Transverse colon (tissue), 4 donors: ENCODE results near the gene LDLRAD4. TPM values are rescaled to one million over a fixed set of nuclear protein-coding genes. Genes with fewer than 3 reads are reported as not detected.

Source experiments
- DNase-seq: peaks from one replicate; pipeline ENCODE4 v3.0.0-alpha.2; 2019
- H3K27ac ChIP-seq, 4 donors: fragments of 200-600 bp; sonication (generic); 2 replicates each; pipeline ENCODE4 v1.5.1; 2016 to 2018; ENCODE audit warnings: inconsistent platforms in 4 of 4
- H3K27me3 ChIP-seq: fragments of 200-600 bp; sonication (generic); 2 replicates; pipeline ENCODE4 v1.5.1; 2017; ENCODE audit warnings: inconsistent platforms
- H3K36me3 ChIP-seq, 4 donors: fragments of 200-600 bp; sonication (generic); 2 replicates each; pipeline ENCODE4 v1.5.1; 2017 to 2019; ENCODE audit warnings: inconsistent platforms in 4 of 4
- H3K4me1 ChIP-seq, 4 donors: fragments of 200-600 bp; sonication (generic); 2 replicates each; pipeline ENCODE4 v1.5.1; 2017 to 2020; ENCODE audit warnings: inconsistent platforms in 4 of 4
- H3K4me3 ChIP-seq, 4 donors: fragments of 200-600 bp; sonication (generic); 1 replicate in 1 of 4; 2 replicates in 3 of 4; pipeline versions ENCODE4 v1.5.1 to v1.6.1; 2017 to 2019; ENCODE audit warnings: inconsistent platforms in 4 of 4
- H3K9me3 ChIP-seq, 2 donors: fragments of 200-600 bp; sonication (generic); 2 replicates each; pipeline ENCODE4 v1.5.1; 2017 to 2019; ENCODE audit warnings: inconsistent platforms in 2 of 2
- EP300 ChIP-seq: sonication (generic); formaldehyde crosslinking; IDR thresholded peaks from one replicate; pipeline ENCODE4 v1.6.1; 2017; ENCODE audit warnings: antibody characterized with exemption, low read depth
- POLR2A ChIP-seq: fragments of 450-650 bp; IDR thresholded peaks from one replicate; pipeline ENCODE4 v1.6.1; 2016; ENCODE audit warnings: antibody characterized with exemption, mild to moderate bottlenecking, moderate library complexity
- POLR2AphosphoS5 ChIP-seq, 3 donors: sonication (generic); formaldehyde crosslinking; IDR thresholded peaks; one replicate each; pipeline ENCODE4 v1.6.1; 2016; ENCODE audit warnings: antibody characterized with exemption in 3 of 3
- WGBS, 2 donors: methylation state at CpG; one replicate each; pipeline ENCODE4 v1.1.5; 2018; ENCODE audit warnings: low coverage in 1 of 2; 5-methylcytosine and 5-hydroxymethylcytosine counted together
- in situ Hi-C, 4 donors: fragments of 200-750 bp; cut with MboI; loops; one replicate each; pipeline versions ENCODE4 v1.15.0 to v1.15.1; 2017; ENCODE audit warnings: low sequenced_read_pairs in 3 of 4, low pct_ligation_motif_present in 1 of 4, low pct_unique_long_range_greater_than_20kb in 1 of 4
- intact Hi-C: fragments of 100-400 bp; cut with DNase I; formaldehyde crosslinking; loops from one replicate; pipeline ENCODE4 v1.15.1; 2023; ENCODE audit warnings: low total_unique reads
- total RNA-seq, 4 donors: library from RNA; depleted of rRNA; stranded (reverse); fragments of >200 nt; gene quantifications; one replicate each; pipeline ENCODE4 v1.1.0, GENCODE V29; 2016
- TF ChIP-seq, protein P1 (sequence below), 5 experiments: fragments of 200-600 bp in 3 of 5; fragments of 450-650 bp in 2 of 5; sonication (generic) in 3 of 5; IDR thresholded peaks; 1 replicate in 2 of 5; 2 replicates in 3 of 5; pipeline ENCODE4 v1.5.1; 2016 to 2017; ENCODE audit warnings: antibody characterized with exemption in 5 of 5, inconsistent platforms in 3 of 5, mild to moderate bottlenecking in 2 of 5, moderate library complexity in 1 of 5

LDLRAD4 gene
- total RNA-seq, 4 donors from 2014 or later = 34.8 to 277 (median 60.6) TPM

DNA sequence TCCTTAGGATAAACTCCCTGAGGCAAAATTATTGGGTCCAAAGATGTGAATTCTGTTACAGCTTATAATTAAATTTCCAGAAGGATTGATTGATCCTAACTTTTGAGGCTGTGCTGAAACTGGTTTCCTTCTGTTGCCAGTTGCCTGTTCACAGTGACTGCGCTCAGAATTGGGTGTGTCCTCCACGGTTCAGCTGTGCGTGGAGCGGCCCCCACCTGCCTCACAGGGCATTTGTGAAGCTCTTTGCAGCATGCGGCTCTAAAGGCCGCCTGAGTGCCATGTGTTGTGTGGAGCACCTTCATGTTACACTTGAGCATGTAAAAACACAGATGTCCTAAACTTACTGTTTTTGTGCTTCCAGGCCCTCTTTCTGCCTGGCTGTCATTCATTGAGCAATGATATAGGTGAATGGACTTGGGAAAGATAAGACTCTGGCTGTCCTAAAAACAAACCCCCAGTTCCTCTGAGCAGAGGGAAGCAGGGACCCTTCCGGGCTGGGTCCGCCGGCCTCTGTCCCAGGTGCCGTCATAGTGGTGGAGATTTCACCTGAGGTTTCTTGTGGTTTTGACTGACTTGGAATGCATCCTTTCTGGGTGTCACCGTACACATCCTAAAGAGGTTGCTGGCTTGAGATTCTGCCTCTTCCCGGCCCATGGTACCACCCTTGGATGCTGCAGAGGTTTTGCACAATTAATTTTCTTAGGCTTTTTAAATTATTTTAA, 173.6 kb downstream of the LDLRAD4 start:
- H3K27me3 ChIP-seq = no peaks in the 10 kb centered on the region
- H3K9me3 ChIP-seq = no peaks in the 10 kb centered on the region
- H3K27ac ChIP-seq = no peak overlapping the region
- TF ChIP-seq POLR2A = no peak
- no peak for TF ChIP-seq EP300
- TF ChIP-seq POLR2AphosphoS5 (IDR thresholded peaks at IDR 0.05) = no peak
- TF ChIP-seq, protein P1, sequence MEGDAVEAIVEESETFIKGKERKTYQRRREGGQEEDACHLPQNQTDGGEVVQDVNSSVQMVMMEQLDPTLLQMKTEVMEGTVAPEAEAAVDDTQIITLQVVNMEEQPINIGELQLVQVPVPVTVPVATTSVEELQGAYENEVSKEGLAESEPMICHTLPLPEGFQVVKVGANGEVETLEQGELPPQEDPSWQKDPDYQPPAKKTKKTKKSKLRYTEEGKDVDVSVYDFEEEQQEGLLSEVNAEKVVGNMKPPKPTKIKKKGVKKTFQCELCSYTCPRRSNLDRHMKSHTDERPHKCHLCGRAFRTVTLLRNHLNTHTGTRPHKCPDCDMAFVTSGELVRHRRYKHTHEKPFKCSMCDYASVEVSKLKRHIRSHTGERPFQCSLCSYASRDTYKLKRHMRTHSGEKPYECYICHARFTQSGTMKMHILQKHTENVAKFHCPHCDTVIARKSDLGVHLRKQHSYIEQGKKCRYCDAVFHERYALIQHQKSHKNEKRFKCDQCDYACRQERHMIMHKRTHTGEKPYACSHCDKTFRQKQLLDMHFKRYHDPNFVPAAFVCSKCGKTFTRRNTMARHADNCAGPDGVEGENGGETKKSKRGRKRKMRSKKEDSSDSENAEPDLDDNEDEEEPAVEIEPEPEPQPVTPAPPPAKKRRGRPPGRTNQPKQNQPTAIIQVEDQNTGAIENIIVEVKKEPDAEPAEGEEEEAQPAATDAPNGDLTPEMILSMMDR (IDR thresholded peaks at IDR 0.05) = no peak
- intact Hi-C loops (no loop called here), in situ Hi-C loops (loop anchor here in 1 of 4 donors (25.0 kb wide), 1 partner anchor 155 kb away; no protein-coding TSS in a partner anchor)
- no peaks in the 10 kb centered on the region for H3K36me3 ChIP-seq
- peaks cover 0 to 4% (median 0%) of the 10 kb centered on the region in 4 donors for H3K4me1 ChIP-seq
- DNase-seq = no peak
- no peak overlapping the region for H3K4me3 ChIP-seq
- WGBS, 2 donors = 89 to 100% methylated on average over 2 to 12 of the region's 12 CpGs

DNA sequence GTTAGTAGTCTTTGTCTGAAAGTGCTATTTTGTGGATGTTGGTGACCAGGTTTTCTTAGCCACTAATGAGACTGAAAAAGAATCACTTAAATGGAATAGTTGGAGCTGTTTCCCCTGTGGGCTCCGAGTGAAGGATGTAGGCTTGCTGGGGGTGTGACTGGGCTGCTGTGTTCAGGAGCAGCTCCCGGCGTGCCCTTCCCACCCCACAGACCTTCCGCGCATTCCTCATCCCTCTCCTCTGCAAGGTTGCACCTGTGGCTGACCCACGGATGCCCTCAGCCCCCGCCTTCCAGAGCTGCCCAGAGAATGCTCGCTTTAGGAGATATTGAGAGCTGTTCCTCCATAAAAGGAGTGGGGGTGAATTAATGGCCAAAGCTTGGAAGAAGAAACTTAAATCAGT, 174.3 kb downstream of the LDLRAD4 start:
- no peak for DNase-seq
- in situ Hi-C loops = loop anchor here in 1 of 4 donors (25.0 kb wide), 1 partner anchor 156 kb away; no protein-coding TSS in a partner anchor
- intact Hi-C loops = no loop called here
- WGBS, 2 donors = 86% methylated on average over 8 of the region's 8 CpGs; no CpG with 5 or more reads in 1 of the 2 donors
- H3K36me3 ChIP-seq = no peaks in the 10 kb centered on the region
- H3K4me1 ChIP-seq = peaks cover 0 to 4% (median 0%) of the 10 kb centered on the region in 4 donors
- H3K27ac ChIP-seq = no peak overlapping the region
- TF ChIP-seq EP300 = no peak
- TF ChIP-seq, protein P1 (IDR thresholded peaks at IDR 0.05) = no peak
- no peak for TF ChIP-seq POLR2A
- TF ChIP-seq POLR2AphosphoS5 (IDR thresholded peaks at IDR 0.05) = no peak
- no peak overlapping the region for H3K4me3 ChIP-seq
- no peaks in the 10 kb centered on the region for H3K27me3 ChIP-seq
- no peaks in the 10 kb centered on the region for H3K9me3 ChIP-seq

DNA sequence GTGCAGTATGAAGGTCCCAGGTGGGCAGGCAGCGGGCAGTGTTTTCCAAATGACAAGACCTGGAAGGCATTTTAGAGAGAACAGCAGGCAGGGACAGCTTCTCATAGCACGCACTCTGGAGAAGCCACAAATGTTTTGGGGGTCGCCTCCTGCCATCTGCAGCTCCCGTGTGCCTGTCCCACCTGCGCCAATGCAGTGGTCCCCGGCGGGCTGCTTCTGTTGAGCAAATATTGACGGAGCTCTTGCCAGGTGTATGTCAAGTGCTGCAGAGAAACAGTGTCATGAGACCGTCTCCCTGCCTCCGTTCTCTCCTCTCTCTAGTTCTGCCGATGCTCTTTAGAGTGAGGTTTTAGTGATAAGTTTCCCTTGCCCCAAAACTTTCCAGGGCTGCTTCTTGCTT, 174.8 kb downstream of the LDLRAD4 start:
- Histone ChIP-seq H3K27ac (no peak overlapping the region), H3K4me1 (peaks cover 0 to 4% (median 0%) of the 10 kb centered on the region in 4 donors), H3K27me3 (no peaks in the 10 kb centered on the region), H3K9me3 (no peaks in the 10 kb centered on the region), H3K36me3 (no peaks in the 10 kb centered on the region), H3K4me3 (no peak overlapping the region)
- intact Hi-C loops (no loop called here), in situ Hi-C loops (loop anchor here in 1 of 4 donors (25.0 kb wide), 1 partner anchor 156 kb away; no protein-coding TSS in a partner anchor)
- no peak for TF ChIP-seq POLR2A
- TF ChIP-seq, protein P1 (IDR thresholded peaks at IDR 0.05) = no peak
- no peak for TF ChIP-seq EP300
- no peak for DNase-seq
- WGBS, 2 donors = 76 to 91% methylated on average over 6 to 11 of the region's 11 CpGs

- H3K36me3 ChIP-seq = no peaks in the 10 kb centered on the region
- WGBS, 2 donors = 77% methylated on average over 3 of the region's 3 CpGs; no CpG with 5 or more reads in 1 of the 2 donors
- no peaks in the 10 kb centered on the region for H3K9me3 ChIP-seq
- in situ Hi-C loops (loop anchor here in 1 of 4 donors (25.0 kb wide), 1 partner anchor 158 kb away; no protein-coding TSS in a partner anchor), intact Hi-C loops (no loop called here)
- DNase-seq = no peak
- no peak overlapping the region for H3K4me3 ChIP-seq
- H3K27me3 ChIP-seq = no peaks in the 10 kb centered on the region
- TF ChIP-seq POLR2A = no peak
- no peak overlapping the region for H3K27ac ChIP-seq
- H3K4me1 ChIP-seq = peaks cover 0 to 4% (median 0%) of the 10 kb centered on the region in 4 donors
Measured at GRCh38 chr18:13394801-13395200, 176.2 kb downstream of the LDLRAD4 start.
